NT2/D1 (cell line): Measurements from ENCODE around the gene FRY.

Experiments
- SUZ12 ChIP-seq: IDR thresholded peaks from 2 replicates; pipeline ENCODE4 v1.6.1; 2011; ENCODE audit not compliant: insufficient read length, insufficient read depth; ENCODE audit errors: extremely low read depth
- YY1 ChIP-seq: IDR thresholded peaks from 2 replicates; pipeline ENCODE4 v1.6.1; 2011; ENCODE audit not compliant: insufficient read length, insufficient read depth
- ZNF274 ChIP-seq: IDR thresholded peaks from 2 replicates; pipeline ENCODE4 v1.6.1; 2011; ENCODE audit warnings: mild to moderate bottlenecking, low read depth, low read length

GRCh38 chr13:32164622-32165268 is 133.2 kb downstream of the FRY start:
- TF ChIP-seq ZNF274 (no peak), YY1 (peak; percentile 44), SUZ12 (no peak)
